ENCODE data around the gene BPIFB3. TPM values are rescaled to one million over a fixed set of nuclear protein-coding genes. Genes with fewer than 3 reads are reported as not detected.

BPIFB3 gene
- total RNA-seq, 2 donors from 2014 or later, result not detected

DNA sequence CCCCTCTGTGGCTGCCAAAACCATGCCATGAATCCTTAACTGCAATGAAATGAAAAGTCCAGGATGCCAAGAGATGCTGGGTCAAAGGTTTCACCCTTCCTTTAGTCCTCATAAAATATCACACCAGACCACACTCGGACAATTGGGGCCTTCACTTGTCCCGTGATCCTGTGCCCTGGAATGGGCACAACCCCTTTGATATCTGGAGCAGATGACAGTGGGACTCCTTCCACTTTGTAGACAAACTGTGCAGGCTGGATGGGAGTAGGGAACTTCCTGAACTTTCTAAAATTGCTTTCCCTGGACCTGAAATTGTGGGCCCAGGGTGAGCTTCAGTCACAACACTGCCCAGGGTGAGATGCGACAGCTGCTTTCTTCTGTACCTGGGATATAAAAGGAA, 31.8 kb upstream of the BPIFB3 start:
- no peak for ATAC-seq
- no peaks in the 10 kb centered on the region for H3K9me3 ChIP-seq
- WGBS, 2 donors, result 45 to 55% methylated on average over 3 of the region's 3 CpGs
- no peak for DNase-seq
- H3K27me3 ChIP-seq, result no peaks in the 10 kb centered on the region
- no peaks in the 10 kb centered on the region for H3K36me3 ChIP-seq (replicated peaks in 1 of 2; ENCODE audit: insufficient read depth in 1 of 2, low read depth in 2 of 2)
- H3K4me1 ChIP-seq, result no peaks in the 10 kb centered on the region
- intact Hi-C loops (cut with DNase I), result no loop called here
- no peak overlapping the region for H3K4me3 ChIP-seq
- TF ChIP-seq POLR2A (IDR thresholded peaks at IDR 0.05), result no peak
- TF ChIP-seq, protein P1, sequence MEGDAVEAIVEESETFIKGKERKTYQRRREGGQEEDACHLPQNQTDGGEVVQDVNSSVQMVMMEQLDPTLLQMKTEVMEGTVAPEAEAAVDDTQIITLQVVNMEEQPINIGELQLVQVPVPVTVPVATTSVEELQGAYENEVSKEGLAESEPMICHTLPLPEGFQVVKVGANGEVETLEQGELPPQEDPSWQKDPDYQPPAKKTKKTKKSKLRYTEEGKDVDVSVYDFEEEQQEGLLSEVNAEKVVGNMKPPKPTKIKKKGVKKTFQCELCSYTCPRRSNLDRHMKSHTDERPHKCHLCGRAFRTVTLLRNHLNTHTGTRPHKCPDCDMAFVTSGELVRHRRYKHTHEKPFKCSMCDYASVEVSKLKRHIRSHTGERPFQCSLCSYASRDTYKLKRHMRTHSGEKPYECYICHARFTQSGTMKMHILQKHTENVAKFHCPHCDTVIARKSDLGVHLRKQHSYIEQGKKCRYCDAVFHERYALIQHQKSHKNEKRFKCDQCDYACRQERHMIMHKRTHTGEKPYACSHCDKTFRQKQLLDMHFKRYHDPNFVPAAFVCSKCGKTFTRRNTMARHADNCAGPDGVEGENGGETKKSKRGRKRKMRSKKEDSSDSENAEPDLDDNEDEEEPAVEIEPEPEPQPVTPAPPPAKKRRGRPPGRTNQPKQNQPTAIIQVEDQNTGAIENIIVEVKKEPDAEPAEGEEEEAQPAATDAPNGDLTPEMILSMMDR (IDR thresholded peaks at IDR 0.05), result no peak
- no peak overlapping the region for H3K27ac ChIP-seq

DNA sequence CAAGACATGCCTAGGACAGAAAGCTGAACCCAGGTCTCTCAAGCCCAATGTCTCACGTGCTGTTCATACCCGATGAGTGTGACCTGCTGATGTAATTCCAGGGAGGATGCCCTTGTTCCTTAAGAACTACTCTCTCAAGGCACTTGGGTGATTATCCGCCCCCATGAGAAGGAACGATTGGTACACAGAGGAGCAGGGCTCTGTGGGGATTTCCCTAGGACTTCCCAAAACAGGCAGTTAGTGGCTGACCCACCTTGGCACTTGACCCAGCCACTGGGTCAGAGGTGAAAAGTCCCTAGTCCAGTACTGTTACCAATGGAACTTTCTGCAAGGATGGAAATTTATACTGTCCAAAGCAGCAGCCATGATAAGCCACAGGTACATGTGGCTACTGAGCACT, 31.4 kb upstream of the BPIFB3 start:
- Histone ChIP-seq H3K4me3 (no peak overlapping the region), H3K9me3 (no peaks in the 10 kb centered on the region), H3K27me3 (no peaks in the 10 kb centered on the region), H3K4me1 (no peaks in the 10 kb centered on the region), H3K27ac (no peak overlapping the region), H3K36me3 (replicated peaks in 1 of 2; ENCODE audit: insufficient read depth in 1 of 2, low read depth in 2 of 2) (no peaks in the 10 kb centered on the region)
- WGBS, 2 donors, result 41 to 60% methylated on average over 4 of the region's 4 CpGs
- intact Hi-C loops (cut with DNase I), result no loop called here
- DNase-seq (no peak), ATAC-seq (no peak)
- TF ChIP-seq, protein P1 (IDR thresholded peaks at IDR 0.05), result no peak
- no peak for TF ChIP-seq POLR2A (IDR thresholded peaks at IDR 0.05)

DNA sequence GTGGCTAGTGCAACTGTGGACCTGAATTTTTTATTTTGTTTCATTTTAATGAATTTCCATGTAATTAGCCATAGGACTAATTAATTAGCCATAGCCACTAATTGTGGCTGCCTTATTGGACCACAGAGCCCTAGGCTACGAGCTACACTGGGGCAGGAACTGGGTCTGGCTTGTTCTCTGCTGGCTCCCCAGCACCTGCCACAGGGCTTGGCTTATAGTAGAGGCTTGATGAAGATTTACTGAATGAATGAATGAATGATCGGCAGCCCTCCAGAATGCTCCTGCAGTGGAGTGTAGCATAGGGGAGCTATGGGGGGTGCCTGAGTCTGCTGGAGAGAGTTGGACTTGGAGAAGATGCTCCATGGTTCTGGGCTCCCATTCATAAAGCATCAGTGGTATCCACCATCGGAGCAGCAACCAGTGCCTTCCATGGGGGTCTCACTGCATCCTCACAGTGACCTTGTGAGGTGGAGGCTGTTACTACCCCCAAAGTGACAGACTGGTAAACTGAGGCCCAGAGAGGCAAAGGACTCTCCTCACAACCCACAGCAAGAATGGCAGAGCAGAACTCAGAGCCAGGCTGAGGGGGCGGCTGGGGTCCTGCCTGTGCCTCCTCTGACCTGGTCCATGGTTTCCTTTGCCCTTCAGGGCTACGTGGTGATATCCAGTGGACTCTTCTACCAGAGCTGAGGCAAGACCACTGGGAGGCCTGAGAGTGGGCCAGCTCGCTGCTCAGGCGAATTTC, 30.8 kb upstream of the BPIFB3 start:
- no peaks in the 10 kb centered on the region for H3K36me3 ChIP-seq (replicated peaks in 1 of 2; ENCODE audit: insufficient read depth in 1 of 2, low read depth in 2 of 2)
- WGBS, 2 donors, result 70 to 72% methylated on average over 5 to 7 of the region's 7 CpGs
- TF ChIP-seq, protein P1 (IDR thresholded peaks at IDR 0.05), result no peak
- TF ChIP-seq POLR2A (IDR thresholded peaks at IDR 0.05), result no peak
- intact Hi-C loops (cut with DNase I), result no loop called here
- ATAC-seq, result no peak
- no peak overlapping the region for H3K4me3 ChIP-seq
- H3K27me3 ChIP-seq, result no peaks in the 10 kb centered on the region
- no peak overlapping the region for H3K27ac ChIP-seq
- DNase-seq, result no peak
- no peaks in the 10 kb centered on the region for H3K4me1 ChIP-seq
- no peaks in the 10 kb centered on the region for H3K9me3 ChIP-seq

GRCh38 chr20:33023439-33024242, 30.1 kb upstream of the BPIFB3 start:
- Histone ChIP-seq H3K27me3 (no peaks in the 10 kb centered on the region), H3K36me3 (replicated peaks in 1 of 2; ENCODE audit: insufficient read depth in 1 of 2, low read depth in 2 of 2) (no peaks in the 10 kb centered on the region), H3K9me3 (no peaks in the 10 kb centered on the region), H3K27ac (no peak overlapping the region), H3K4me3 (no peak overlapping the region), H3K4me1 (no peaks in the 10 kb centered on the region)
- TF ChIP-seq POLR2A (IDR thresholded peaks at IDR 0.05), result no peak
- TF ChIP-seq, protein P1 (IDR thresholded peaks at IDR 0.05), result no peak
- ATAC-seq, result no peak
- 49 to 63% methylated on average over 5 to 6 of the region's 6 CpGs for WGBS, 2 donors
- DNase-seq, result no peak
- intact Hi-C loops (cut with DNase I), result no loop called here
